ENCODE data around the gene PZP.

PZP gene

DNA sequence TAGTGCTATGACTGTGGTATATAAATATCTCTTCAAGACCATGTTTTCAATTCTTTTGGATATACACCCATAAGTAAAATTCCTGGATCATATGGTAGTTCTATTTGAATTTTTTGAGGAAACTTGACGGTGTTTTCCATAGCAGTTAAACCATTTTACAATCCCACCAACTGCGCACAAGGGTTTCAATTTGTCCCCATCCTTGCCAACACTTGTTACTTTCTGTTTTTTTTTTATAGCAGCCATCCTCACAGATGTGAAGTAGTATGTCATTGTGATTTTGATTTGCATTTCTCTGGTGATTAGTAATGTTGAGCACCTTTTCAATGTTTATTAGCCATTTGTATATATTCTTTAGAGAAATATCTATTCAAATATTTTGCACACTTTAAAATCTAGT, 78.0 kb downstream of the PZP start:
- FAIRE-seq (no peak), DNase-seq (ENCODE audit: extremely low spot score, insufficient read length, low read depth) (no peak)

DNA sequence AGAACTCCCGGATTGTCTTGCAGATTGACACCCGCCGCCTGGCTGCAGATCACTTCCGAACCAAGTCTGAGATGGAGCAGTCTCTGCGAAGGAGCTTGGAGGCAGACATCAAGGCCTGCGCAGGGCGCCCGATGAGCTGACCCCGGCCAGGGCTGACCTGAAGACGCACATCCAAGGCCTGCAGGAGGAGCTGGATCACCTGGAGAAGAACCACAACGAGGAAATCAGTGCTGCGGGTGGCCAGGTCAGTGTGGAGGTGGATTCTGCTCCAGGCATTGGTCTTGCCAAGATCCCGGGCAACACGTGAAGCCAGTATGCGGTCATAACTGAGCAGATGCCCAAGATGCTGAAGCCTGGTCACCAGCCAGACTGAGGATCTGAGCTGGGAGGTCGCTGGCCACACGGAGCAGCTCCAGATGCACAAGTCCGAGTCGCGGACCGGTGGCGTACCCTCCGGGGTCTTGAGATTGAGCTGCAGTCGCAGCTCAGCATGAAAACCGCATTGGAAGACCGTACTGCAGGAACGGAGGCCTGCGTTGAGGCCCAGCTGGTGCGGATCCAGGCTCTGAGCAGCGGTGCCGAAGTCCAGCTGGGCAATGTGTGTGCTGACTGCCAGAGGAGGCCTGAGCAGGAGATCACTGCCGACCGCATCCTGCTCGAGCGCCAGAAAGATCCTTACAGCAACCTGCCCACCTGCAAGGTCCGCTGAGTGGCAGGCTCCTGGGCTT, 80.1 kb downstream of the PZP start:
- DNase-seq (ENCODE audit: extremely low spot score, insufficient read length, low read depth) (no peak), FAIRE-seq (no peak)

DNA sequence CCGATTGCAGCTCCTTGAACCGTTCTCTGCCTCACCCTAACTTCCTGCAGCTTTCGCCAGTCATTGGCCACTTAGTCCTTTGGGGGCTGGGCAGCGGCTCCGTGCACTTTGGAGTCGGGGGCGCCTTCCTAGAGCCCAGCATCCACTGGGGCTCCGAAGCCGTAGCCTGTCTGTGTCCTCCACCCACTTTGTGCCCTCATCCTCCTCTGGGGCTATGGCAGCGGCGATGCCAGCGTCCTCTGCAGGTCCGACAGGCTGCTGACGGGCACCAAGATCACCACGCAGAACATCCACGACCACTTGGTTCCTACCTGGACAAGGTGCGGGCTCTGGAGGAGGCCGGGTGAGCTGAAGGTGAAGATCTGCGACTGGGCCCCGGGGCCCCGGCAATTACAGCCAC, 80.7 kb downstream of the PZP start:
- no peak for FAIRE-seq
- DNase-seq (ENCODE audit: extremely low spot score, insufficient read length, low read depth): no peak

DNA sequence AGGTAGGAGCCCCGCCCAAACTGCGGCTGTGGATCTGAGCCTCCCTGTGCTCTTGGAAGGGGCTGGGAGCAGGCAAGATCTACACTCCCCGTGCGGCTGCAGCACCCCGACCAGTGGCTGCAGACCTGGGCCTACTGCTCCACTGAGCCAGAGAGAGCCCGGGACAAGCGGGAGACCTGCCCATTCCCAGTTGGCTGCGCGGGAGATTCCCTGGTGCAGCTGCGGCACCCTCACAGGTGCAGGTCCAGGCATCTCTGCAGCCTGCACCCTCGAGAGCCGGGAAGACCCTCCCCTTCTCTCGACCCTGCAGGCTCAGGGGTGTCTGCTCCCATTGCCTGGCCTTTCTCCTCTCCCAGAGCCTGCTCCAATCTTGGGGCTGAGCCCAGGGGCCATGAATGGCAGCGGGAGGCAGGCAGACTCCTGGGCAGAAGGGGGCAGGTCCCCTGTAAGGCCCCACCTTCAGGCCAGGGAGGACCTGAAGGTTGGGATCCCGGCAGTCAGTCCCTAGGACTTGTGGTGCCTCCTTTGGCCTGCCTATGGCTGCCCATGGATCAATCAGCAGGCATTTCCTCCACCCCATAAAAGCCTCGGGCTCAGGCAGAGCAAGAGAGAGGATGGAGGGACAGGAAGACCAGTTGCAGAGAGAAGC, 83.7 kb downstream of the PZP start:
- FAIRE-seq (no peak), DNase-seq (ENCODE audit: extremely low spot score, insufficient read length, low read depth) (no peak)

DNA sequence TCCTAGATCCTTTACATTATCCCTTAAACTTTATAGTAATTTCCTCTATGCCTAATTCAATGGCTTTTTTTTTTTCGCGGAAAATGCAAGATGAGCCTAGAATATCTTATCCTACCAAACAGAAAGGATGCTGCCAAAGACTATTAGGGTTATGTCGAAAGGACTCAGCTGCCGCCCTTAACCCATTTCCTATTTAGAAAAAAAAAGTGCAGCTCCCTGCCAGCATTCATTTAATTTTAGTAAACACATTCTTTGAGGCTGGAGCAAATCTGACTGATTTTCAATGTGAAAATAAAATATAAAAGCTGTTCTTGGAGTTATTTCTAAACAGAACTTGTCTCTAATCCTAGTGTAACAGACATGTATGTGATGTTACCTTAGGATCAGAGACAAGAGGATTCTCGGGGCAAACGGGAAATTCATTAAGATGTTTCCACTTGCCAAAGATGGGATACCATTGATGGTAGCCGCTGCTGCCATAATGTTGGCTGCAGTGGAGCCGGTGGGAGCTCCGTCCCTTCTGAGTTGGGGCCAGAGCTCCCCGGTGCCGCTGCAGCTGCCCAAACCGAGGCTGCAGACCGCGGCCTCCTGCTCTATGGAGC, 84.3 kb downstream of the PZP start:
- DNase-seq (ENCODE audit: extremely low spot score, insufficient read length, low read depth) (no peak), FAIRE-seq (no peak)

DNA sequence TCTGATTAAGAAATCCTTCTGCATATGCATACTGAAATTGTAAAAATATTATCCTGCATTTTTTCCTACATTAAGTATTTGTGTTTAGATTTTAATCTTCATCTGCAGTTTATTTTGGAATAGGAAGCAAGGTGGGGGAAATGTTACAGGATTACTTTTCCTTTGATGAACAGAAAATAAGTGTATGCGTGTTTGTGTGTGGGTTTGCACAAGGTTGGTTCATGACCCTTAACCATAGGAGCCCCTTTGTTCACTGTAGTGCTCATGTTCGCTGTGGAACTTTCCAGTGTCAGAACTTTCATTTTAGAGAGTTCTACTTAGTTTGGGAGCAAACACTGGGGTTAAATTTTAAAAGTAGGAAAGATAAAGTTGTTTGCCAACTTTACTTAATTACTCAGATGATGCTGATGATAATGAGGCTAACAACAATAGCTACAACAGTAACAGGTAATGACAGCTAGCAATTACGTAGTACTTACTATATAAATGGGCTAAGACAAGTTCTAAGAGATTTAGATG, 86.0 kb downstream of the PZP start:
- no peak for DNase-seq (ENCODE audit: extremely low spot score, insufficient read length, low read depth)
- FAIRE-seq: no peak

DNA sequence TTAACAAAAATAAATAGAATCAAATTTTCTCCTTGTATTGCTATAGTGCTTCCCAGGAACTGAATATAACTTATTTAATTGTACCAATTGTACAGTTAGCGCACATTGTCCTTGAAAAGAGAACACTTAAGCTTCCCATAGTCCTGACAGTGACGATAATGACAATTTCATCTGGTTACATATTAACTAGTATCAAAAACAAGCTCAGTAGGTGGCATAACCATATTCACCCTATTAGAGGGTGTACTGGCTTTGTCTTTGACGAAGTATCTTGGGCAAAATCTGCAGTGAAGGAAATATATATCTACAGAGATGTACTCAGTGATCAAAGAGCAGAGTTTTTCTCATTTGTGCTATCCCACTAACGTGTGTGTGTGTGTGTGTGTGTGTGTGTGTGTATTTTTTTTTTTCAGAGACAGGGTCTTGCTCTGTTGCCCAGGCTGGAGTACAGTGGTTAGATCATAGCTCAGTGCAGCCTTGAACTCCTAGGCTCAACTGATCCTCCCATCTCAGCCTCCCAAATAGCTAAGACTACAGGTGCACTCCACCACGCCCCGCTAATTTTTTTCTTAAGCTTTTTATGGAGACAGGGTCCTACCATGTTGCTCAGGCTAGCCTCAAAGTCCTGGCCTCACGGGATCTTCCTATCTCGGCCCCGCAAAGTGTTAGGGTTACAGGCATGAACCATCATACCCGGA, 87.6 kb downstream of the PZP start:
- FAIRE-seq: no peak
- DNase-seq (ENCODE audit: extremely low spot score, insufficient read length, low read depth): no peak

DNA sequence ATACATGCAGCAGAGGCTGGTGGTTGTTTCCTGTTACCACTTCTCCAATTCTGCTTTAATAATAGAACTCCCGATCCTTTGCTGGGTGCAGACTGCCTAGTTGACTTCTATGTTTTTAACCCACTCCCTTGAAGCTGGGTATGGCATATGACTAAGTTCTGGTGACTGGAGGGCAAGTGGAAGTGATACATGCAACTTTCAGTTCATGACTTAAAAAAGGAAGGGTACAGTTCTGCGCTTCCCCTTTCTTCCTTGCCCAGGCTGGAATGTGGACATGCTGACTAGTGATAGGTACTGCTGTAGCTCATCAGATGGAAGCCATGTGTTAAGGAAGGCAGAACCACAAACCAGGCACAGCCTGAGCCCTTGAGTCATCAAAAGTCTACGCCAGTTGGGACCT, 90.0 kb downstream of the PZP start:
- DNase-seq (ENCODE audit: extremely low spot score, insufficient read length, low read depth): no peak
- FAIRE-seq: peak; percentile 71

DNA sequence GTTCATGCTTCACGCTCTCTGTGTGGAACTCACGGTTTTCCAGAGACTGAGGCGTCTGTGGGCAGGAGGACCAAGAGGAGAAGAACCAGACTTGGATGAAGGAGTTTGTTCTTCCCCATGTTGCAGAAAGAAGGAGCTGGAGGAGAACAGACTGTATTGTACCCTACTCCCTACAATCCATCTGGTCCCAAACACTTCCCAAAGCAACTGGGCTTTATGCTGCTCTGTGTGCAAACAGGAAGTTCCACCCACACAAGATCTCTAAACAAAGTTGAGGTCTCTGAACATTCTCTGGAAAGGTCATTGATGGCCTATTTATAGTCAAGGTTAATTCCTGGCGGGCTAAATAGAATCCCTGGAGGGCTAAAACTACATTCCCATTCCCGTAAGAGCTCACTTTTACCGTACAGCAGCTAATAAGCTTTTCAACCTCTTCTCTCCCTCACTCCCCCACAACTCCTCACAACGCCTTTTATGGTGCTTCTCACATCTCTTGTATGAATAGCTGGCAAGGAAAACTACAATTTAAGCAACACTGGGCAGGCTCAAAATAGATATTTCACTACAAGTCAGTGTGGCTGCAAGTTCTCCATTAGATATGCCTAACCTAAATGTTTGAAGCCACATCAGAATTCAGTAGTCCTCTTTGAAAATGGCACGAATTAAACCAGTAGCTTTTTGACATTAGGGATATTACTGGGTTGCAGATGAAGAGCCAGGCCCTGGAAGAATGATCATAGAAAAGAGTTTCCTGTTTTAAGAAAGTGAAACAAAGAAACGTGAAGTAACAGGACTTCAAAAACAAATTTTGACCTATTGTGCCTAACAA, 92.2 kb downstream of the PZP start, which contains the start of gene A2M:
A2M (minus strand) TSS at position 189 of the 829 bp plus-strand sequence; CDS start at position 119, 70 bp downstream.
- DNase-seq (ENCODE audit: extremely low spot score, insufficient read length, low read depth): no peak
- FAIRE-seq: peak; percentile 5

DNA sequence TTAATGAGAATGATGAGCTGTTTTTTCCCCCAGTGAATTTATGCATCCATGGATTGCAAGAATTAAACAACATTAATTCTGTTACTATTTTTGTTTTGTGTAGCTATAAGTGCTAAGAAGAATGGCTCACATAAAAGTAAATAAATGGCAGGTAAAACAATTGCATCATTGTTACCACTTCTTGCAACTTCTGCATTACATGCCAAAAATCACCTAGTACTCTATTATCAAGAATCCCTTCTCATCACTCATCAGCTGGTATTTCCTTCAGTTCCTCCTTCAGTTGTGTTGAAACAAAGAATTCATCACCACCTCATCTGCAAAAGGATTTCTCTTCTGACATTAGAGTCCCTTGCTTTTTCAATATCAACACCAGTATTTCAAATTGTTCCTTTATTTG, 93.2 kb downstream of the PZP start:
- DNase-seq (ENCODE audit: extremely low spot score, insufficient read length, low read depth) (no peak), FAIRE-seq (no peak)

DNA sequence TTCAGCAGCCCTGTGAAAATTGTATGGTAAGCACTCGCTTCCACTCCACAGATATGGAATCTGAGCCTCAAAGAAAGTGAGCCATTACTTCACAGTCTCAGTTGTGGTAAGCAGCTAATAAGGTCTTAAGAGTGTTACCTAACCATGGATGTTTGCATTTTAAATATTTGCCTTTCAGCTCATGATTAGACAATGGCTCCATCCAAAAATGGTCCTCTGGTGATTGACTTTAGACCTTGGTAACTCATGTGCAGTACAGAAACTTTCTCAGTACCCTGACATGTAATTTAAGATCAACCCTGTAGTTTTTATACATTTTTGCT, 94.2 kb downstream of the PZP start:
- no peak for DNase-seq (ENCODE audit: extremely low spot score, insufficient read length, low read depth)
- no peak for FAIRE-seq

DNA sequence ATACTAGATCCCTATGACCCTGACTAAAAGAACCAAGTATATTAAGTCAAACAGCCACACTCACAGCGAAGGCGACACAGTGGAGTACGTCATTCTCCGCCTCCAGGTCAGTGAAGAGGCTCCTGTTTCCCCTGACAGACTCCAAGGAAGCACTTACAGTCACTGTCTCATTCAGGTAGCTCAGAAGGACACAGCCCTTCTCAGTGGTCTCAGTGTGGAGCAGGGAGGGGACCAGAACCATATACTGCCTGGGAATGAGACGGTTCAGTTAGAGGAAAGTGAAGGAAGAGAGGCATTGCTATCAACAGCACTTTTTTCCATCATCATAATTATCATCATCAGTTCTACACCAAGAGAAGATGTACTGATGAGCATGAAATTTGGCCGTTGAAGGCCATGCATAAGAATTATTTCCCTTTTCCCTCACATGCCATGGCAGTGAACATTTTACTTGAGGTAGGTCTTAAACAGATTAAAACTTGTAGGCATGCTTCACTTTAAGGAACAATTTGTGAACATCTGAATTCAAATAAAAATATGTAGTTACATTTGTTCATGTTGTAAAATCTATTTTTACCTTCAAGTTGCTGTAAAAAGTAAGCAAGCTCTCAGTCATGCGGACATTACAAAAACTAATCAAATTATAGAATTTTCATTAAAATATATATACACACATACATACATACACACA, 94.8 kb downstream of the PZP start:
- FAIRE-seq: no peak
- DNase-seq (ENCODE audit: extremely low spot score, insufficient read length, low read depth): no peak

DNA sequence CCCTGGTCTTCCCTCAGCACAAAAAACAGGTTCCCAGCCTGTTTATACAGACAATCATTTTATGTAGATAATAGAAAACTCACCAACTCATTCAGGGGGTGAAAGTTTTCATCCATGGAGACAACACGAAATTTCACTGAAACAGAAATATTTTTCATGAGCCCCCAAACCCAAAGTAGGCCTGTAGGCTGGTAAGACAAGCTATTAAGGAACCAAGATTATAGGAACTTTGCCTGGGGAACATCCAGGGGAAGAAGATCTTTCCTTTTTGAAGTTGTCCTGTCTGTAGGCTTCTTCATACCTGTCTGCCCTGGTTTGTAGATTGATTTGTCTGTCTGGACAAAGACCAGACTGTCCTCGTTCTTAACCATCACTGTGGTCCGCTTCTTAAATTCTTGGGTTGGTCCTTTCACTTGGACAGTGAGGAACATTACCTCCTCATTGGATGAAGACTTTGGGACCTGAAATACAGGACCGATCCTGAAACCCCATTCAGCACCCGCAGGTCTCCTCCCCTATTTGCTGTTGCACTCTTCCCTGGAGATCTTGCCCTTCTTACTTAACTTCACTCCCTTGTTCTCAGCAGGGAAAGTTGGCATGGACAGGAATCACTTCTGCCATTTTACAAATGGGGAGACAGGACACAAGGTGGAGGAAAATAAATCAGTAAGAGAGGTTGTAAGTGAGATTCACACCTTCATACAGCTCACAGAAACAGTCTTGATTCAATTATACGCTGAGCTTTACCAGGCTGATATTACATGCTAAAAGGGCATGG, 95.9 kb downstream of the PZP start:
- FAIRE-seq (no peak), DNase-seq (ENCODE audit: extremely low spot score, insufficient read length, low read depth) (no peak)

DNA sequence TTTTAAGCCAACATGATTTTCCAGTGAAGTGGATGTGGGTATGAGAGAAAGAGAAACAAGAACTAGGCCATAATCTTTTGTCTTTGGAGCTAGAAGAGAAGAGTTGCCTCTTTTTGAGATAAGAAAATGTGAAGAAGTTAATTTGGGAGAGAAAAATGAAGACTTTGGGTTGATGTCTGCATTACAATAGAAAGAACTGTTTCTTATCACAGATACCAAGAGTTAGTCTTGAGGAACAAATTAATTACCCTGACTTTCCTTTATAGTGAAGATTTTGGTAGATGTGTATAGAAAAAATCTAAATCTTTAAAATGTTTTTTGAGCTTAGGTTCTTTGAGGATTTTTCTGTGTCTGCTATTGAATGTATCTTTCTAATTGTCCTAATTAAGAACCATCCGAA, 96.7 kb downstream of the PZP start:
- FAIRE-seq (no peak), DNase-seq (ENCODE audit: extremely low spot score, insufficient read length, low read depth) (no peak)

DNA sequence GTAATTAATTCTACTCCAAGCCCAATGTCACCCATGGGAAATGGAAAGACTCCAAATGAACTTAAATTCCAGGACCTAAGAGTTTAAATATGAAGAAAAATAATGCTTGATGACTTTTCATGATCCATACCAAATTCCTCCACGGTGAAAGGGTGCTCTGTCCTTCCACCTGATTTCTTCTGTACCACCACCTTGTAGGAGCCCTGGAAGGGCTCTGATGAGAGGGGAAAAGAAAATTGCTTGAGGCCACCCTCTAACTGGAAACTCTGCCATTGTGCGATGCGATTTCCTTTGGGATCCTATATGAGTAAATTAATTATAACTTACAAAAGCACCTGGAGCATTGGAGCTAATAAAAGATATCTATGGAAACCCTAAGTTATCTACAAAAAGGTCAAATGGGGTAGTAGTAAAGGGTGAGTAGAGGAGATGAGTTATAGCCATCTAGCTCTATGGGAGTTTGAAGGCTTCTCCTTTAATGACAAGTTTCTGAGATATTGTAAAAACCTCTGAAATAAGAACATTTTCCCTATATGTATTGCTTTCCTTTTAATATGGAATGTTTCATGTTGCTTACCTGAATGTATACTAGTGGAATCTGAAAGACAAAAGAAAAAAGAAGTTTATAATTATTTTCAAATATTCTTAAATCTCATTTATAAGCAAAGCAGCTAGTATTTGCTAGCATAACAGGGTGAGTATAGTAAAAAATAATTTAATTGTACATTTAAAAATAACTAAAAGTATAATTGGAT, 98.3 kb downstream of the PZP start:
- no peak for DNase-seq (ENCODE audit: extremely low spot score, insufficient read length, low read depth)
- no peak for FAIRE-seq

DNA sequence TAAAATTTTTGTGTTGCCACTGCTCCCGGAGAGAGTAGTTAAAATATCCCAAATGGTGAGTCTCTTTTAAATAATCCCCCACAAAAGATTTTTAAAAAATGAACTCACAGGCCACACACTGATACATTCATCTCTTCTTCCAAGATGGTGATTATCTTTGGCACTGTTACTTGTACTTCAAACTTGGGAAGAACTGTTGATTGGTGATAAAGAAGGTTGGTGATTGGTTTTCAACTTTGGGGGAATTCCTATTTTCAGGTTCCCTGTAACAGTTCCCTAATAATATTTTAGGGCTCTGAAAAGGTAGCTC, 99.0 kb downstream of the PZP start:
- no peak for DNase-seq (ENCODE audit: extremely low spot score, insufficient read length, low read depth)
- FAIRE-seq: no peak

DNA sequence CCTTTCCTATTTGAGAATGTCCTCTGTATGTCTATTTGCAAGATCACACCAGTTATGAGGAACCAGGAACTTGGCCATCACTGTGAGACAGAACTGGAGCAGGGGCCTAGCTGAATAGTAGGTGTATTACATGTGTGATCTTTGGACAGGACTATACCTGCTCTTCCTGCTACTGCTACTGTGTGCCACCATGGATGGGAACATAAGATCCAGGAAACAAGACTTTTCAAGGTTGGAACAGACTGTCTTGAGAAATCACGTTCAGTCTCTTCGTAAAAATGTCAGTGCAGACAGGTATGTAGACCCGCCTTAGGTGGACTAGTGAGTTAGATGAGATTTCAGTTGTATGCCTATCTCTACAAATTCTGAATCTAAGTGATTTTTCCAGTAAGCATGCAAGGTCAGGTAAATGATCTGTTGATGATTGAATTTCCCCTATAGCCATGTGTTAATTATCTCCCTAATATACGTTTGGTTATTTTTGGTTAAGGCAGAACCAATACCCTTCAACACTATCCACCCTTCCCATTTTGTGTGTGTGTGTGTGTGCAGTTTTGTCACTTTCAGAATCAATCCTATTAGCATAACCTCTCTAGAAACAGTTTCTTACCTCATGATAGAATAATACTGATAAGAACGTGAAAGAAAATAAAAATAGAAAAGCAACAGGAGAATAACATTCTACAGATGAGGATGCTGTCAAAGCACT, 99.5 kb downstream of the PZP start:
- DNase-seq (ENCODE audit: extremely low spot score, insufficient read length, low read depth): no peak
- FAIRE-seq: no peak

DNA sequence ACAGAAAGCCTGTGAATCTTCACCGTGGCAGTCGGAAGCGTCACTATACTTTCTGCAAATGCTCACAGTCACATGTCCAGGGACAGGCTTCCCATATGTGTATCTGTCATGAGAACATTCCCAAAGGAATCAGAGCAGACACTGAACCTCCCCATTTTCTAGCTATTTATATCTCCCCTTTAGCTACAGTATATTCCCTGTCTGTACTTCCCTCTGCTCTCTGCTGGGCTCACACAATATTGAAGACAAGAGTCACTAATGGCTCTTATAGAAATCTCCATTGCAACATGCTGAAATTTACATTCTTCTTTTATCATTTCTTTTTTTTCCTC, 100.7 kb downstream of the PZP start:
- DNase-seq (ENCODE audit: extremely low spot score, insufficient read length, low read depth) (no peak), FAIRE-seq (no peak)

Measured in GM18507 (cell line).